Amniotic stem cell (primary cell): Measurements from ENCODE around the gene STAB1.

Experiments used
- DNase-seq: peaks from one replicate; lab custom pipeline; 2025; lab: John Stamatoyannopoulos, UW

The STAB1 gene

GRCh38 chr3:52487050-52487787 is 7.9 kb upstream of the STAB1 start:
- no peak for DNase-seq

GRCh38 chr3:52487788-52488691 is 7.1 kb upstream of the STAB1 start:
- DNase-seq, result no peak

- DNase-seq, result no peak
Observed at GRCh38 chr3:52488746-52489145, 6.4 kb upstream of the STAB1 start.

- no peak for DNase-seq
Observed at GRCh38 chr3:52489453-52489852, 5.7 kb upstream of the STAB1 start.

GRCh38 chr3:52490035-52490938 is 4.9 kb upstream of the STAB1 start:
- DNase-seq, result no peak

GRCh38 chr3:52490939-52491526 is 4.1 kb upstream of the STAB1 start:
- DNase-seq, result no peak

GRCh38 chr3:52492059-52492458 is 3.1 kb upstream of the STAB1 start:
- DNase-seq, result no peak

GRCh38 chr3:52493232-52494017 is 1.7 kb upstream of the STAB1 start:
- DNase-seq, result no peak

- no peak for DNase-seq
Observed at GRCh38 chr3:52494445-52494844, 693 bp upstream of the STAB1 start.

- no peak for DNase-seq
Observed at GRCh38 chr3:52495777-52496602, 852 bp downstream of the STAB1 start.

GRCh38 chr3:52498137-52499054 is 3.3 kb downstream of the STAB1 start:
- no peak for DNase-seq

- DNase-seq, result no peak
Observed at GRCh38 chr3:52501046-52501445, 5.9 kb downstream of the STAB1 start.

GRCh38 chr3:52502001-52502400 is 6.9 kb downstream of the STAB1 start:
- DNase-seq, result no peak

GRCh38 chr3:52502808-52503350 is 7.7 kb downstream of the STAB1 start:
- no peak for DNase-seq

GRCh38 chr3:52503788-52504424 is 8.8 kb downstream of the STAB1 start:
- DNase-seq, result no peak

GRCh38 chr3:52504977-52505376 is 9.8 kb downstream of the STAB1 start:
- no peak for DNase-seq

- DNase-seq, result no peak
Observed at GRCh38 chr3:52506266-52506966, 11.3 kb downstream of the STAB1 start.

- peak; percentile 74 for DNase-seq
Observed at GRCh38 chr3:52507359-52507758, 12.2 kb downstream of the STAB1 start.
